ENCODE results near the gene CDHR2.
"Not testable (repeated sequence)": the region's sequence is repeated elsewhere in the genome, so short reads cannot be mapped to it uniquely, and the experiment has no call there.

Gene CDHR2

DNA sequence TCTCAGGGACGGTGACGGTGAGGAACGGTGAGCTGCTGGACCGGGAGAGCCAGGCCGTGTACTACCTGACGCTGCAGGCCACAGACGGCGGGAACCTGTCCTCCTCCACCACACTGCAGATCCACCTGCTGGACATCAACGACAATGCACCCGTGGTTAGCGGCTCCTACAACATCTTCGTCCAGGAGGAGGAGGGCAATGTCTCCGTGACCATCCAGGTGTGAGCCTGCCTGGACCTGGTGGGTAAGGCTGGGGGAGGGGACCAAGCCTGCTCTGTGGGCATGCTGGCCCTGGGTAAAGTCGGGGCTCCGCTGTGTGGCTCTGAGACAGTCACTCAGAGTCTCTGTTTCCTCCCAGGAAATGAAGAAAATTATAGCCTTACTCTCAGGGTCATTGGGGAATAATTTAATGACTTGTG, 29.3 kb downstream of the CDHR2 start:
- peaks cover 17% of the 10 kb centered on the region for H3K4me1 ChIP-seq
- no peaks in the 10 kb centered on the region for H3K27me3 ChIP-seq
- H3K4me2 ChIP-seq, result peak overlapping the region; percentile 62
- no peak for TF ChIP-seq Cebpa-rat (IDR thresholded peaks at IDR 0.05)
- no peak overlapping the region for H3K9ac ChIP-seq
- no peaks in the 10 kb centered on the region for H4K20me1 ChIP-seq
- no peaks in the 10 kb centered on the region for H3K36me3 ChIP-seq
- H3K27ac ChIP-seq, result no peak overlapping the region
- no peak overlapping the region for H3K4me3 ChIP-seq
- no peaks in the 10 kb centered on the region for H3K9me3 ChIP-seq

DNA sequence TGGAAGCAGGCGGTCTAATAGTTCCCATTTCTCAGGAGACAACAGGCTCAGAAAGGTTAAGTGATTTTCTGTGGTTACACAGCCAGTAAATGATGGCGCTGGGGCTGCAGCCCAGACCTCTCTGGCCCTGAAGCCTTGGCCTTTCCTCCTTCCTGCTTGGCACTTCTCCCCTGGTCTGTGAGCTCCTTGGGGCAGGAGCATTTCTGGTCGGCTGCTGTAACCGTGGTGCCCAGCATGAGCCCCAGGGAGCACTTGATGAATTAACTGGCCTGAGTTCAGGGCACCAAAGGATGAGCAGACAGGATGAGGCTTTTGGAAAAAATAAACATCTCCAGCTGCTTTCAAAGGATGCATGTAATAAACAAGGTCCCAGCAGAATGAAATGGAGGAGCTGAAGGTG, 30.2 kb downstream of the CDHR2 start:
- Histone ChIP-seq H3K36me3 (no peaks in the 10 kb centered on the region), H3K27me3 (no peaks in the 10 kb centered on the region), H3K9ac (no peak overlapping the region), H3K4me2 (no peak overlapping the region), H3K4me1 (peaks cover 17% of the 10 kb centered on the region), H3K4me3 (no peak overlapping the region), H3K9me3 (peaks cover 6% of the 10 kb centered on the region), H3K27ac (no peak overlapping the region), H4K20me1 (no peaks in the 10 kb centered on the region)
- TF ChIP-seq Cebpa-rat (IDR thresholded peaks at IDR 0.05), result no peak

DNA sequence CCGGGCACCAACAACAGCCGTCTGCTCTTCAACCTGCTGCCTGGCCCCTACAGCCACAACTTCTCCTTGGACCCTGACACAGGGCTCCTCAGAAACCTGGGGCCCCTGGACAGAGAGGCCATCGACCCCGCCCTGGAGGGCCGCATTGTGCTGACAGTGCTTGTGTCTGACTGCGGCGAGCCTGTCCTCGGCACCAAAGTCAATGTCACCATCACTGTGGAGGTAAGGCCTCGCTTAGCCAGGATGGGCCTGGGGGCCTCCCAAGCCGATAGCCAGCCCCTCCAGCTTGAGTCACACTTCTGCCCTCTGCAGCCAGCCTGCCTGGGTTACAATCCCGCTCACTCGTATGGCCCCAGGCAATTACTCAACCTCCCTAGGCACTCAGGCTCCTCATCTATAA, 32.2 kb downstream of the CDHR2 start:
- TF ChIP-seq Cebpa-rat (IDR thresholded peaks at IDR 0.05), result no peak
- Histone ChIP-seq H3K27ac (no peak overlapping the region), H3K27me3 (no peaks in the 10 kb centered on the region), H3K9me3 (peaks cover 26% of the 10 kb centered on the region), H3K4me1 (peaks cover 17% of the 10 kb centered on the region), H4K20me1 (no peaks in the 10 kb centered on the region), H3K4me3 (no peak overlapping the region), H3K36me3 (peaks cover 10% of the 10 kb centered on the region; the same call in 1 of the 2 replicates), H3K9ac (no peak overlapping the region), H3K4me2 (no peak overlapping the region)

DNA sequence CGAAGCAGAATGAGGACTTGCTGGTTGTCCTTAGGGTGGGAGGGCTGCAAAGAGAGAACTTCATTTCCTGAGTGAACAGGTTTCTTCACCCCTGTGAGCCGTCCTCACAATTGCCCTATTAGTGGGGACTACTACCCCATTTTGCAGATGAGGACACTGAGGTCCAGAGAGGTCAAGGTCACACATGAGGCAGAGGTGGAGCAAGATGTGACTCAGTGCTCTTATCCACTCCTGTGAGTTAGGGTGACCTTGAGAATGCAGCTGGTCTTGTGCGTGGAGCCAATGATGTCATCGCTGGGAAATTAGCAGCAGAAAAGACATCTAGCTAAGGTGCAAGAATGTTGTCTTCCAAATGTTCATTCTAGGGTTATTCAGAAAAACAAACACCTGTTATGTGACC, 33.9 kb downstream of the CDHR2 start:
- Histone ChIP-seq H3K9ac (no peak overlapping the region), H3K4me2 (no peak overlapping the region), H3K4me3 (no peak overlapping the region), H3K36me3 (peaks cover 10% of the 10 kb centered on the region; the same call in 1 of the 2 replicates), H3K27ac (no peak overlapping the region), H3K4me1 (peaks cover 18% of the 10 kb centered on the region), H3K27me3 (no peaks in the 10 kb centered on the region), H4K20me1 (no peaks in the 10 kb centered on the region), H3K9me3 (peaks cover 30% of the 10 kb centered on the region)
- TF ChIP-seq Cebpa-rat (IDR thresholded peaks at IDR 0.05), result no peak

DNA sequence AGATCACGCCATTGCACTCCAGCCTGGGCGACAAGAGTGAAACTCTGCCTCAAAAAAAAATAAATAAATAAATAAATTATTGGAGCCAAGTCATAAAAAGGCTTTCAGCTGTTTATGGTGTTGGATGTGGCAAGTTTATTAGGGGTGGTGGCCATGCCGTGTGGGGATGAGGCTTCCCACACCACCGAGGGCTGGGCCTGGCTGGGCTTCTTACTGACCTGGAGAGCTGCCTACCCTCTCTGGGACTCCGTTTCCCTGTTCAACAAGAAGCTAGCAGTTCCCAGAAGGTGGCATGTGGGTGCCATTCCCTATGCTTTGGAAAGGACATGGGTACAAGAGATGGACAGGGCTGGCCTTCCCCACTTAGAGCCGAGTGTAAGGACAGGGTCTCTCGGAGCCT, 38.3 kb downstream of the CDHR2 start:
- Histone ChIP-seq H3K4me1 (peaks cover 43% of the 10 kb centered on the region), H3K9ac (no peak overlapping the region), H3K27me3 (no peaks in the 10 kb centered on the region), H3K9me3 (peaks cover 37% of the 10 kb centered on the region), H4K20me1 (peaks cover 23% of the 10 kb centered on the region; the same call in 1 of the 2 replicates), H3K4me2 (peak overlapping the region; percentile 74), H3K36me3 (peaks cover 24% of the 10 kb centered on the region), H3K27ac (no peak overlapping the region), H3K4me3 (no peak overlapping the region)
- TF ChIP-seq Cebpa-rat (IDR thresholded peaks at IDR 0.05), result no peak

DNA sequence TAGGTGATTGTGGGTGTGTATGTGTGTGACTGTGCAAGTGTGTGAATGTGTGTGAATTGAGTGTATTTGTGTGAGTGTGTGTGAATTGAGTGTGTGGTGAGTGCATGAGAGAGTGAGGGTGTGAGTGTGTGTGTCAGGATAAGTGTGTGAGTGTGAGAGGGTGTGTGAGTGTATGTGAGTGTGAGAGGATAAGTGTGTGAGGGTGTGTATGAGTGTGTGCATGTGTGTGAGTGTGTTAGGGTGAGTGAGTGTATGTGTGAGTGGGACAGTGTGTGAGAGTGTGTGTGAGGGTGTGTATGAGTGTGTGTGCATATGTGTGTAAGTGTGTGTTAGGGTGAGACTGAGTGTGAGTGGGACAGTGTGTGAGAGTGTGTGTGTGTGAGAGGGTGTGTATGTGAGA, 39.2 kb downstream of the CDHR2 start:
- peaks cover 32% of the 10 kb centered on the region for H3K36me3 ChIP-seq
- peaks cover 43% of the 10 kb centered on the region for H3K4me1 ChIP-seq
- no peak overlapping the region for H3K4me3 ChIP-seq
- H3K9me3 ChIP-seq, result peaks cover 37% of the 10 kb centered on the region
- TF ChIP-seq Cebpa-rat (IDR thresholded peaks at IDR 0.05), result no peak
- no peak overlapping the region for H3K9ac ChIP-seq
- peak overlapping the region; percentile 74 for H3K4me2 ChIP-seq
- no peak overlapping the region for H3K27ac ChIP-seq
- peaks cover 23% of the 10 kb centered on the region; the same call in 1 of the 2 replicates for H4K20me1 ChIP-seq
- no peaks in the 10 kb centered on the region for H3K27me3 ChIP-seq

DNA sequence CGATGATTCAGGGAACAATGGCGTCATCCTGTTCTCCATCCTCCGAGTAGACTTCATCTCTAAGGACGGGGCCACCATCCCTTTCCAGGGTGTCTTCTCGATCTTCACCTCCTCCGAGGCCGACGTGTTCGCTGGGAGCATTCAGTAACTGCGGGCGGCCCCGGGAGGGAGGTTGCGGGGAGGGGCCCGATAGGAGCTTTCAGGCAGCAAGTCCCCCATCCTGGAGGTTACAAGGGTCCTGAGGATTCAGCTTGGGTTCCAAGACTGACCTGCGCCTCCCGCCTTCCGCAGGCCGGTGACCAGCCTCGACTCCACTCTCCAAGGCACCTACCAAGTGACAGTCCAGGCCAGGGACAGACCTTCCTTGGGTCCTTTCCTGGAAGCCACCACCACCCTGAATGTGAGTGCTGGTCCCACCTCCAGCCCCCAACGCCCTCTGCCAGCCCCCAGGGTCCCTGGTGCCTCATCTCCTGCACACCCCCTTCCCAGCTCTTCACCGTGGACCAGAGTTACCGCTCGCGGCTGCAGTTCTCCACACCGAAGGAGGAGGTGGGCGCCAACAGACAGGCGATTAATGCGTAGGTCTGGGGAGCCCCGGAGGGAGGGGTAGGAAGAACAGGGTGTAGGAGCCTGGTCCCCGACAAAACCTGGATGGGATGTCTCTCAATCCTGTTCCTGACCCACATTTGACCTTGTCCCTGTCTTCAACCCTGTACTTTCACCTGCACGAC, 40.1 kb downstream of the CDHR2 start:
- Histone ChIP-seq H3K36me3 (peaks cover 38% of the 10 kb centered on the region), H3K4me2 (peak overlapping the region; percentile 74), H3K4me3 (no peak overlapping the region), H3K9me3 (peaks cover 33% of the 10 kb centered on the region), H4K20me1 (peaks cover 27% of the 10 kb centered on the region; the same call in 1 of the 2 replicates), H3K4me1 (peaks cover 47% of the 10 kb centered on the region), H3K27me3 (no peaks in the 10 kb centered on the region), H3K9ac (peak overlapping the region; percentile 24; the same call in 1 of the 2 replicates), H3K27ac (0 out of 2 replicates have a peak overlapping the region, but pooled peaks have one; percentile 13)
- no peak for TF ChIP-seq Cebpa-rat (IDR thresholded peaks at IDR 0.05)

DNA sequence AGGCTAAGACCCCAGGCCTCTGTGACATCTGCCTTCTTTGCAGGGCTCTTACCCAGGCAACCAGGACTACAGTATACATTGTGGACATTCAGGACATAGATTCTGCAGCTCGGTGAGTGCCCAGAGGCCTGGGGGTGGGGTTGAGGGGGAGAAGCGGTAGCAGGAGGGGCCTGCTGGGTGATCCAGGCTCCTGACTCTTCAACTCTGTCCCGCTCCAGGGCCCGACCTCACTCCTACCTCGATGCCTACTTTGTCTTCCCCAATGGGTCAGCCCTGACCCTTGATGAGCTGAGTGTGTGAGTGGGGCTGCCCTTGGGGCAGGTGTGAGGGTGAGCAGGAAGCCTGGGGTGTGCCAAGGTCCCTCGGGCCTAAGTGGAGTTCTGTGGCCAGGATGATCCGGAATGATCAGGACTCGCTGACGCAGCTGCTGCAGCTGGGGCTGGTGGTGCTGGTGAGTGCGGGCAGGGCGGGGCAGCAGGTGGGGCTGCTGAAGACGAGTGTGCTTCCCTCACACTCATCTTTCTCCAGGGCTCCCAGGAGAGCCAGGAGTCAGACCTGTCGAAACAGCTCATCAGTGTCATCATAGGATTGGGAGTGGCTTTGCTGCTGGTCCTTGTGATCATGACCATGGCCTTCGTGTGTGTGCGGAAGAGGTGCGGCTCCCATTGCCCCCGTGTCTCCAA, 41.0 kb downstream of the CDHR2 start:
- Histone ChIP-seq H3K4me1 (peaks cover 47% of the 10 kb centered on the region), H3K27ac (0 out of 2 replicates have a peak overlapping the region, but pooled peaks have one; percentile 13), H3K9me3 (peaks cover 23% of the 10 kb centered on the region), H3K4me2 (peak overlapping the region; percentile 74), H4K20me1 (peaks cover 36% of the 10 kb centered on the region; the same call in 1 of the 2 replicates), H3K27me3 (no peaks in the 10 kb centered on the region), H3K9ac (peak overlapping the region; percentile 24; the same call in 1 of the 2 replicates), H3K4me3 (no peak overlapping the region), H3K36me3 (peaks cover 34% of the 10 kb centered on the region)
- no peak for TF ChIP-seq Cebpa-rat (IDR thresholded peaks at IDR 0.05)

DNA sequence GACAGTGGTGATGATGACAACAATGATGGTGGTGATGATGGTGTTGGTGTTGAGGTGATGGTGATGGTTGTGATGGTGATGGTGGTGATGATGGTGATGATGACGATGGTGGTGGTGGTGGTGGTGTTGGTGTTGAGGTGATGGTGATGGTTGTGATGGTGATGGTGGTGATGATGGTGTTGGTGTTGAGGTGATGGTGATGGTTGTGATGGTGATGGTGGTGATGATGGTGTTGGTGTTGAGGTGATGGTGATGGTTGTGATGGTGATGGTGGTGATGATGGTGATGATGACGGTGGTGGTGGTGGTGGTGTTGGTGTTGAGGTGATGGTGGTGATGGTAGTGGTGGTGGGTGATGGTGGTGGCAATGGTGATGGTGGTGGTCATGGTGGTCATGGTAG, 42.5 kb downstream of the CDHR2 start:
- not testable (repeated sequence) for H3K4me2 ChIP-seq
- peaks cover 52% of the 10 kb centered on the region for H3K4me1 ChIP-seq

DNA sequence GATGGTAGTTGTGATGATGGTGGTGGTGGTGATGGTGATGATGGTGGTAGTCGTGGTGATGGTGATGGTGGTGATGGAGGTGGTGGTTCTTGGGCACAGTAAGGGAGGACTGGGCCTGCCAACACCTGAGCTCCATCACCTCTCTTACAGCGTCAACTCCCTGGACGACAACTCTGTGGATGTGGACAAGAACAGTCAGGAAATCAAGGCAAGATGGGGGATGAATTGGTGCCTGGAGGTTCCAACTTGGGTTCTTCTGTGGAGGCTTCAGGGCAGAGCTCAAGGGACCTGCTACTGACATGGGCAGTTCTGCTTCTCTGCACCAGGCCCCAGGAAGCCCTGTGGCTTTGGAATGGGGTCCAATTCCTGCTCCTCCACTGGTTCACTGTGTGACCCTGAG, 43.4 kb downstream of the CDHR2 start:
- Histone ChIP-seq H3K27me3 (0 out of 2 replicates have a peak, but pooled peaks cover 3% of the 10 kb centered on the region), H3K4me2 (no peak overlapping the region), H3K4me3 (no peak overlapping the region)

More for the DNA sequence above, 42.5 kb downstream of the CDHR2 start:
- H4K20me1 ChIP-seq, result peaks cover 51% of the 10 kb centered on the region; the same call in 1 of the 2 replicates
- H3K4me3 ChIP-seq, H3K27ac ChIP-seq, H3K9me3 ChIP-seq, H3K9ac ChIP-seq, H3K27me3 ChIP-seq: not testable (repeated sequence)
- H3K36me3 ChIP-seq, result peaks cover 34% of the 10 kb centered on the region

More for the DNA sequence above, 43.4 kb downstream of the CDHR2 start:
- peaks cover 54% of the 10 kb centered on the region for H3K4me1 ChIP-seq
- H3K9ac ChIP-seq, result no peak overlapping the region
- peaks cover 40% of the 10 kb centered on the region for H3K36me3 ChIP-seq
- peaks cover 60% of the 10 kb centered on the region for H4K20me1 ChIP-seq
- TF ChIP-seq Cebpa-rat (IDR thresholded peaks at IDR 0.05), result no peak
- H3K9me3 ChIP-seq, result peaks cover 7% of the 10 kb centered on the region
- no peak overlapping the region for H3K27ac ChIP-seq

Measured in BLaER1 (cell line).